C1 segment of cervical spinal cord (tissue), 14 donors: ENCODE measurements around the gene SEC61G.

Source experiments
- DNase-seq, 14 donors: peaks; one replicate each; lab custom pipeline; 2025; lab: John Stamatoyannopoulos, UW

SEC61G gene

GRCh38 chr7:54764861-54765260 lies 5.8 kb upstream of the SEC61G start:
- DNase-seq = no peak

DNA sequence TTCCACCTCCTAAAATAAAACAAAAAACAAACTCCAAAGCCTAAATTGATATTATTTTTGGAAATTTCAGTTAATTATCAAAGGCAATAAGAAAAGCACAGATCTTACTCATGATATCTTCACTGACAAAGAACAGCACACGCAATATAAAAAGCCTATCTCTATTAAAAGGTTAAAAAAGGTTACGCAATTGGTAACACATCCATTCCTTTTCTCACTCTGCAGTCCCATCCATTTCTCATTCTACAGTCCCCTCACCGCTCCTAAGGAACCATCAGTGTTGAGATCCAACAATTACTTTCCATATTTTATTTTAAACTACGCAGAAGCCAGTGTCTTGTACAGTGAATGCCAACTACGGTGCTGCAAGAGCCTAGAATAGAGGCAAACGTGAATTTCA lies 1.3 kb downstream of the SEC61G start:
- no peak for DNase-seq

DNA sequence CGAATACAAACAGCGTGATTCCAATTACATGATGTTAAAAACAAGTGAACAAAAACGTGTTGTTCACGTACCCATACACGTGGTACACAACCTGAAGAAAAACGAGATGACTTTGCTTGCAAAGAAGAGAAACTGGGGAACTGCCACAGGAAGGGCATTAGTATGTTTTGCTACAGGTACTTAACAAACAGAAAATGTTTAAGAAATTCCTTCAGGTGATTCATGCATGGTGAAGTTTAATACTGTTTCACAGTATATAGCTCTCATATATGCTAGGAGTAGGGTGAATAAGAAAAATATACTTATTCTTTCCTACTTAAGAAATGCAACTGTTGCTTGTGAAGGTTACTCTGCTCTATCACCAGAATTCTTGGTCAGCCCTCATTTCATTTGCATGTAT lies 9.8 kb downstream of the SEC61G start:
- no peak for DNase-seq

GRCh38 chr7:54747234-54747633 lies 11.8 kb downstream of the SEC61G start:
- DNase-seq = no peak

DNA sequence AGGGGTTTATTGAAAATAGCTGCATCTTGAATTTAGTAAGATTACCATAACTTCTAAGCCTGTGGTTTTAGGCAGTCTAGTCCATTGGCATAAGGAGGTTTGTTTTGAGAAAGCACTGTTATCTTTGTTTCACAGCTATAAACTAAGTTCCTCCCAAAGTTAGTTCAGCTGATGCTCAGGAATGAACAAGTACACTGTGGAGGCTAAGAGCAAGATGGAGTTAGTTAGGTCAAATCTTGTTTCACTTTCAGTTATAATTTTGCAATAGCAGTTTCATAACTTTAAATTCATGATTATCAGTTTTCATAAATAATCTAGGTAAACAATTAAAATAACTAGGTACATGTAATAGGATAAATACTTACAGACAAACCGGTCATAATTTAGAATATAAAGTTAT lies 15.4 kb downstream of the SEC61G start:
- DNase-seq = no peak

GRCh38 chr7:54738737-54739136 lies 20.3 kb downstream of the SEC61G start:
- no peak for DNase-seq

GRCh38 chr7:54729107-54729506 lies 29.9 kb downstream of the SEC61G start:
- no peak for DNase-seq

DNA sequence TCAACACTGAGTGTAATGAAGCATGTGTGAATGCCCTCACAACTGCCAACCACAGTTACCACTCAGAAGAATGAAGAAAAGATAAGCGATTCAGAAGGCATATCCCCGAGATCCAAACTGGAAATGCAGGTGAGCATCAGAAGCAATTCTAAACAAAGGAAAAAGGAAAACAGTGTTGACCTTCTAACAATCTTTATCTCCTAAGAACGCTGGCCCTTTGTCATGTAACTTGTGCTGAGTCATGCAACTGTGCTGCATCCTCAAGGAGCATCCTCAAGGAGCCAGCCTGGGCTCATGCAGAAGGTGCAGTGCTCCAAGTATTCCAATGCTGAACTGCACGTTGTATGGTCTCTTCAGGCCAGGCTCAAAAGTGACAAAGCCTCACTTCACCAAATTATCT lies 30.6 kb downstream of the SEC61G start:
- no peak for DNase-seq

- DNase-seq = no peak
These were observed 33.8 kb downstream of the SEC61G start for GRCh38 chr7:54725255-54725654.

DNA sequence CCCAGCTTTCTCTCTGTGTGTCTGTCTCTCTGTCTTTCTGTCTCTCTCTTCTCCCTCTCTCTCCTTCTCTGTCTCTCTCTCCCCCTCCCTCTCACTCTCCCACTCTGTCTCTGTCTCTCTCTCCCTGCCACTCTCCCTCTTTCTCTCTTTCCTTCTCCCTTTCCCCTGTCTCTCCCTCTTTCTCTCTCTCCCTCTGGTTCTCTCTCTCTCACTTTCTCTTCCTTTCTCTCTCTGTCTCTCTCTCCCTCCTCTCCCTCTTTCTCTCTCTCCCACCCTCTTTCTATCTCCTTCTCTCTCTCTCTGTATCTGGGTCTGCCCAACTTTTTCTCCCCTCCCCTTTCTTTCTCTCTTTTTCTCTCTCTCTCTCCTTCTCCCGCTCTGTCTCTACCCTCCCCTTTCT lies 36.5 kb downstream of the SEC61G start:
- DNase-seq = no peak

DNA sequence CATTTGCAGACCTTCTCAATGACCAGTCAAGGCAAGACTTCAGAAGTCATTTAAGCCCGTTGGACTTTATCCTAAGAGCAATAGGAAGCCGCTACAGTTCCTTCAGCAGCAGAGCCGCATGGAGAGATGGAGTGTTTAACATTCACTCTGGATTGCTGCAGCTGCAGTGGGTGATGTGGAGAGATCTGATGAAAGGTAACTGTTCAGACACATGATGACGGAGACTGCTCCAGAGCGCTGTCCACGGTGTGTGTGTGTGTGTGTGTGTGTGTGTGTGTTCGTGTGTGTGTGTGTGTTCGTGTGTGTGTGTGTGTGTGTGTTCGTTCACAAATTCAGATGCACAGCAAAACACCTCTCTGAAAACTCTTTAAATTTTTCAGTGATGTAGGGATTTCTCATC lies 37.0 kb downstream of the SEC61G start:
- DNase-seq = no peak

- DNase-seq = no peak
These were observed 39.0 kb downstream of the SEC61G start for GRCh38 chr7:54719974-54720373.

- no peak for DNase-seq
These were observed 39.6 kb downstream of the SEC61G start for GRCh38 chr7:54719425-54719824.

DNA sequence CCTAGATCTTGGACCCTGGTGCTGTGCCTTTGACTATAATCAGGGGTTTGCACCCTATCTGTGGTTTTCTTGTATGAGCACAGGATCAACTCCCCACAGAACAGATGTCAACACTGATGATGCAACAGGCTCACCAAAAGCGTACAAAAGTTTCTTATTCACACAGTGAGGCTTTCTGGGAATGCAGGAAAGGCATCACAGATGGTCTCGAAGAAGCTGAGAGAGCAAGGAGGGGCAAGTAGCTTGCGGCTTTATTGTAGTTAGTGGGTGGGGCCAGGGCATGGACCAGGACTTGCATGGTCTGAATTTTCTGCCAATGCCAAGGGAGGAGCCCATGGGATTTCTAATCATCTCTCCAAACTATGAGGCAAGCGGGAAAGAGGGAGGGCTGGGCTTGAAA lies 46.2 kb downstream of the SEC61G start:
- no peak for DNase-seq

- no peak for DNase-seq
These were observed 47.0 kb downstream of the SEC61G start for GRCh38 chr7:54711900-54712595.

DNA sequence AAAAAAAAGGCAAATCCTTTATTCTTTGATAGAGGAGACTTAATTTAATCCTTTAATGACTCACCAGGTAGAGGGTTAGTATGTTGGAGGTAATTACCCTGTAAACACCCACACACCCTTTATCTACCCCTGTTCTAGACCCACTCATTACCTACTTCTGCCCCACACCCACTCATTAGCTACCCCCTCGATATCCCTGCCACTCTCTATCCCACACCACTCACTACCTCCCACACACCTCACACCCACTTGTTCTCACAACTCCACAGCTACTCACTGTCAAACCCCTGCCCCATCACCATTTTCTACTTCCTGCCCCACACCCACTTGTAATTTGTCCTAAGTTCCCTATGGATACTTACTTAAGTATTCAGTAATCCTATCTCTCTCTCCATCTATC lies 49.7 kb downstream of the SEC61G start:
- no peak for DNase-seq

GRCh38 chr7:54705436-54705835 lies 53.6 kb downstream of the SEC61G start:
- DNase-seq = peak in 1 of 14 donors; percentile 2

- no peak for DNase-seq
These were observed 54.2 kb downstream of the SEC61G start for GRCh38 chr7:54704851-54705250.
